Glomerular visceral epithelial cell (primary cell): ENCODE measurements around the gene SMARCC1.

ENCODE experiments used
- DNase-seq: peaks from one replicate; pipeline ENCODE4 v3.0.0-alpha.2; 2016; ENCODE audit errors: extremely low spot score

SMARCC1 gene

DNA sequence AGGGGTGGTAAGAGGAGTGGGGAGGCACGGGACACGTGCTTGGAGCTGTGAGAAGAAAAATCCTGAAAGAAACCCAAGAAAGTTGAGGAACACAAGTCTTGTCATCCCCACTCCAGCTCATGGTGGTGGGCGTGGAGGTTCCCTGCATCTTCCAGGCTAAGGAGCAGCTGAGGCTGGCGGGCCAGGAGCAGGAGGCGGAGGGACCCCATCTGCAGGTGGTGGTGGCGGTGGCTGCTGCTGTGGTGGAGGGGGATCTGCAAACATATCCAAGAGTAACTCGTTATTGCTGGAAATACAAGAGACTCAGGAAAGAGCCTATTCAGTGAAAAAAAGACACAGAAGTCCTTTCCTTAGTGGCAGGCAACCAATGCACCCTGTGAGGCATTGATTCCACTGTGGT lies 193.6 kb downstream of the SMARCC1 start:
- no peak for DNase-seq

DNA sequence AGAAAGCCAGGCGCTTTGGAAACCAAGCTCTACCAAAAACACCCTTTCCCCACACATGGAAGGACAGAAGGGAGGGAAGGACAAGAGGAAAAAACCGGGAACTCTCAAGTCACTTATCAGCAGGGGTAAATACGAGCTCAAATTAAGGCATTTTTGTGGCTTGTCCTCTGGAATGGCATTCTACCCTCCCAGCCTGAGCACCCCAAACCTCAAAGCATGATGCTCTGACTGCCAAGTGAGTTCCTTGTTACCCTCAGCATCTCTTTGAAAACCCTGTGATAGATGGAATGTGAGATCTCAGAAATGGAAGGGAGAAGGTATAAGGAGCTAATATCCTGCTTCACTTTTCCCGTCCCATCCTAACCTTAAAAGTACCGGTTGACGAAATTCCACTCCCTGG lies 194.9 kb downstream of the SMARCC1 start:
- DNase-seq = no peak

DNA sequence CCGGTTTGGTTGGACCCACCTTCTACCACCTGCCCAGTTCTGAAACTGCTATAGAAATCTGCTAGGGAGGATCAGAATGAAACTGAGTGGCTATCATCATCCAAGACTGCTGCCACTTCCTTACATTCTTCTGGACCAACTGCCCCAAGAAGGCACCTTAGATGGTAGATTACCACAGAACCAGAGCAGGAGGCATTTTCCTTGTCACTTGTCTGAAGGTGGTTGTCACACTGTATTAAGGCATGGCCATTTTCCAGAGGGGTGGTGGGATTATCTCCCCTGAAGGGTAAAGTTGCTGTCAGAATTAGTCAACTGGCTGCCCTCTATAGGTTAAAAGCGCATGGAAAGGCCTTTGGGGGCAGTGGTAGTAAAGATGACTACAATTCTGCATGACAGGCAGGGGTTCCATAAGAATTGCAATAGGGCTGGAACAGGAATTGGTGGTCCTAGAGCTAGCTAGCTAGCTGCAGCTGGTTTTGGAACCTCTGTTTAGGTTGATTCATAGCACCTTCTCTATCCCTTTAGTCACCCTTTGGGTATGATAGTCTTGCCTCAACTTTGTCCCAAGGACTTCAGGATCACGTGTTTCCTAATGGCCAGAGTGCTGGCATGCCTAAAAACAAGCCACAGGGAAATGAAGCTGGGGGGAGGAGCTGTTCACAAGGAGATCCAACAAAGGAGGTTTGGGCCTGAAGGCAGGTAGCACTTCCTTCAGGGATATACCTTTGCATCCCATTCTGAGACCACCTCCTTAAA lies 198.2 kb downstream of the SMARCC1 start:
- no peak for DNase-seq

DNA sequence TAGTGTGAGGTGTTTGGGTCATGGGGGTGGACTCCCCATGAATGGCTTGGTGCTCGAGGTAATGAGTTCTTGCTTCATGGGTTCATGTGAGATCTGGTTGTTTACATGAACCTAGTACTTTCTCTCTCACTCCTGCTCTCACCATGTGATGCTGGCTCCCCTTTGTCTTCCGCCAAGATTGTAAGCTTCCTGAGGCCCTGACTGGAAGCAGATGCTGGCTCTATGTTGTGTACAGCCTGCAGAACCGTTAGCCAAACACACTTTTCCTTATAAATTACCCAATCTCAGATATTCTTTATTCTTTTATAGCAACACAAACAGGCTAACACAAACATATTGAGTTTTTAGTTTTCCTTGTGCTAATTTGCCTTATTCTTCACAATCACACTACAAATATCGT lies 199.9 kb downstream of the SMARCC1 start:
- no peak for DNase-seq

DNA sequence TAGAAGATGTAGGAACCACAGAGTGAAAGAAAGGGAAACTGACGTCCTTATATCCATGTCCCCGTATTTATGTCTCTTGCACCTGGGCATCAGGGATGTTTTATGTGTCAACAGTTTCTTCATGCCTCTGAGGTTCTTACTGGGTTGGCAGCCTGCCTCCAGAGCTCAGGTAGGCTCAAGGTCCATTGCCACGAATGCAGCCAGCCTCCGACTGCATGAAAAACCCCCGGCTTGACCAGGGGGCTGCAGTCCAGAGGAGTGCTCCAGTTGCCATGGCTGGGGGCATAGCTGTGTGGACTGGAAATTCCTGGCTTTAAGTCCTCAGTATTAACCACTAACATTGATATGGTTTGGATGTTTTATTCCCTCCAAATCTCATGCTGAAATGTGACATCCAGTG lies 200.3 kb downstream of the SMARCC1 start:
- no peak for DNase-seq

DNA sequence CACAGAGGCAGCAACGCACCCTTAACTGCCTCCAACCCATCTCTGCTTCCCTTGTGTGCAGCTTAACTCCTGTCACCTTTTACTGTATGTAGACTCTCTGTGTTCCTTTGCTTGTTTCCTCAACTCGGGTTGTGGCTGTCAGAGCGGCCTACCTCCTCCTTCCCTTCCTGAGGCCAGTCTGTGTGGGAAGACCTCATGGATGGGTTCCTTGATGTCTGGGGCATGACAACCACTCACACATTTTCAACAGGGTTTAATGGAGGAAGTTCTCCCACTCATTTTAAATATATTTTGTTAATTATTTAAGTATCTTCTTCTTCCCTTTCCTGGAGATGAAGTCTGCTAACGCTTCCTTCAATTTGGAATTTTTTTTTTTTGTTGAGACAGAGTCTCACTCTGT lies 201.2 kb downstream of the SMARCC1 start:
- no peak for DNase-seq

DNA sequence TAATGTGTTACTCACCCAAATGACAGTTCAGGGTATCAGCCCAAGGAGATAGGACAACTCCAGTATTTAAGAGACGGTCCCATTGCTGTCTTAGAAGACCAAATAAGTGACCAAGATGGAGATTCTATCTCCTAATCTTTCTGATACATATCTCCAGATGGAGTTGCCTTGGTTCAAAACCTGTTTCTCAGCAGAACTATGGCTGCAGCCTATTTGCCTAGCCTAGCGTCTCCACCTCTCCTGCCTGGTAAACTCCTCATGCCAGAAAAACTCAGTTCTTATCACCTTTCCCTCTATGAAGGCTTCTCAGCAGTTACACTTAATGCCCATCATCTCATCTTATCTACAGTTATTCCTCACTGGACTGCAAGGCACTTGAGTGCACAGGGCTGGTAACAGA lies 201.8 kb downstream of the SMARCC1 start:
- peak; percentile 3 for DNase-seq

DNA sequence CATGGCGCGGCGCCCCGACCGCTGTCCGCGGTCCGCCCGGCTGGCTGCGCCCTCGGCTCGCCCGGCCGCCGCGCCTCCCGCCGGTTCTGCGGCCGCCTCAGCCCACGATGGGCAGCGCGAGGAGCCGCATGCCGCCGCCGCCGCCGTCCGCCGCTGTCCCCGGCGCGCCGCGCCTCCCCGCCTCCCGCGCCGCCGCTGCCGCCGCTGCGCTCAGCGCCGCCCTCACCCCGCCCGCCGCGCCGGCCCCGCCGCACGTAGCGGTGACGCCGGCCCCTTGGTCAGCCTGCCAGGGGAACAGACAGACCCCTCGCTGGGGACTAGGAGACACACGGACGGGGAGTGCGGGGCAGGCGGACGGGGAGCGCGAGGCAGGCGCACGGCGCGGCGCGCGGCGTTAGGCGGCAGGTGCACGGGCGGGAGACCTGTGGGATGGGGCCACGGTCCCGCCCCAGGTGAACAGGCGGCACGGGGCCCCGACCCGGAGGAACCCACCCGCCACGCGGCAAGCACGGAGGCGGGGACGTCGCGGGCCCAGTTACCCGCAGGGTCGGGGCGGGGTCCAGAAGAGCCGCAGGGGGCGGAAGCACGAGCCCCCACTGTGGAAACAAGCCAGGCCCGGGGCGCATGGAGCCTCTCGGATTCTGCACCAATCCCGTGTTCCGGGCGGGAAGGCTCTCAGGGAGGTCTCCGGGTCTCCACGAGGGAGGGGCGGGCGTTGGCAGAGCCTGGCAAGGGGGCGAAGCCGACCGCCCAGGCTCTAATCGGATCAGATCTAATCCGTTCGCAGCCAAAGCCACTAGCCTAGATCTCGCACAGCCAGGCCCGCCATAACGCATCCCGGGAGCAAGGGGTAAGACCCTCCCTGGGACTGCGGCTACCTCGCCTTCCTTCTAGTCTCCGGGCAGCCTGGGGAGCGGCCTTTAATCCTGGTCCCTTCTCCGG lies 202.7 kb downstream of the SMARCC1 start, which contains the start of gene CSPG5:
Gene CSPG5 (minus strand): TSS at position 175 of the 942 bp plus-strand sequence. CDS start 172 bp downstream, at position 3.
- no peak for DNase-seq

DNA sequence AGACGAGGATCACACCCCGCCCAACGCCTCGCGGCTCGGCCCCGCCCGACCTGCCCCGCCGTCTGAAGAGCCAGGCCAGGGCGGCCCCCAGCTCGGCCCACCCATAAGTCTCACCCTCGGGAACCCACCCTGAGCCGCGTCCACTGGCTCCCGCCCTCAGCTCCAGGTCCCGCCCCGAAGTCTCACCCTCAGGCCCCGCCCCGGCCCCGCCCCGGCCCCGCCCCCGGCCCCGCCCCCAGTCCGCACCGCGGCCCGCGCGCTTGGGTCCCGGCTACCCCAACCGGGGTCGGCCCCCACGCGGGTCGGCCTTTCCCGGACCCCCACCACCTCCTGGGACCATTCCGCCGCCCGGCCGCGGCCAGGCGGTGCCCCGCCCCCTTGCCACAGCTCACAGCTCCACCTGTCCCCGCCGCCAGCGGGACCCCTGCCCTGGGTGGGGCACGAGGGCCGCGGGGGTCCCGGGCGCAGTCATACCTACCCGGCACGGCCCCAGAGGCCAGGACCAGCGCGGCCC lies 203.5 kb downstream of the SMARCC1 start:
- no peak for DNase-seq

DNA sequence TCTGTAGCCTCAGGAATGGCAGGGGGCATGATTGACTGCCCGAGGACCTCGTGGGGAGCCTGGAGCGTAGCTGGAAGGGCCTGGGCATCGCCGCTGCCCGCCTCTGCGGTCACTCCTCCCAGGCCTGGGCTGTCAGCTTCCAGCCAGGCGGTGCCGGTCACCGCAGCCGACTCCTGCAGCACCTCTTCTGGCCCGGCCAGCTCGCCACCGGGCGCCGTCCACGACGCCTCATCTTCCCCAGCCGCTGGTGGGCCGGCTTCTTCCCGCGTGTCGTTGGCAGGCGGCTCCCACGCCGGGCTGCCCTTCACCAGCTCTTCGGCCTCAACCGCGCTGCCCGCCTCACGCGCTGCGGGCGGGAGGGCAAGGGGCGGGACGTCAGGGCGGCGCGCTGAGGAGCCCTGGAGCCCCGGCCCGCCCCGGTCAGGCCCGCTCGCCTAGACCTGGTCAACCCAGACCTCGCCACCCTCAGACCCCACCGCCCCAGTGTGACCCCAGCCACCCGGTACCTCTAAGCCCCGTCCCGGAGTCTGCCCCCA lies 204.0 kb downstream of the SMARCC1 start:
- DNase-seq = no peak

DNA sequence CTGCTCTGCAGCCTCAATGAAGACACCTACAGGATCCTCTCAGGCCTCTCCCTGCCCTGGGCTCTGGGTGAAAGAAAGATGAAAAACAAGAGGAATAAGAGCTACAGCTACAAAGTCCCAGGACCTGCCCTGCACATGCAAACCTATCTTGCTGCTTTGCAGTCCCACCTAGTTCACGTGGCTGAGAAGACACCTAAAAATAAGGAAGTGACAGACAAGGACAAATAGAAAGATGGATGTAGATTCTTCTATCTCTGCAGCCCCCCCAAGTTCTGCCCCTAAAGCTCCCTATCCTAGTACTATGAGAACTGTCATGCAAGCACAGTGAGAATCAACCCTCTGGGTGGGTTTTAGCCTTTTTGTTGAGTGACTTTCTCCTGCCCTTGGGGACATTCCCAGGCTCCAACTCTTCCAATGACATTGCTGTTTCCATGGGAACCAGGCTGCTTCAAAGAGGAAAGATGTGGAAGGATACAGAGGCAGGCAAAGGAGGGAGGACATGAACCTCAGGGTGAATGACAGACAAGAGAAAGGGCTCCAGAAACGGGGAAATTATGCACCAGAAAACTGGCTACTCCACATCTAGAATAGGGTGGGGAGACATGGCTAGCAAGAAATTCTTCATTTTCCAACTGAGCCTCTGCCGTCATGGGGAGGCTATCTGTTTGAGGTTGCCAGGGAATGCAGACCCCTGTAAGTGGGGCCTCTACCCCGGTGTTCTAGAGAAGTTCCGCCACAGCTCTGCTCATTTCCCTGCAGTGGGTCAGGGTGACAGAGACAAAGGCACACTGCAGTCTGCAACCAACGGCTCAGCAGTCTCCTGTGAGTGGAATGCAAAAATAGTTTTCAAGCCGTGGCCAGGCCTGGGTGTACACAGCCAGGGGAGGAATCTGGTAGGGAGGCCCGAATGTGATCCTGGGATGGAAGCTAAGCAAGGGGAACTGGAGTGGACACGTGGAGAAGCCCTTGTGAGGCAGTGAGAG lies 208.2 kb downstream of the SMARCC1 start:
- no peak for DNase-seq

DNA sequence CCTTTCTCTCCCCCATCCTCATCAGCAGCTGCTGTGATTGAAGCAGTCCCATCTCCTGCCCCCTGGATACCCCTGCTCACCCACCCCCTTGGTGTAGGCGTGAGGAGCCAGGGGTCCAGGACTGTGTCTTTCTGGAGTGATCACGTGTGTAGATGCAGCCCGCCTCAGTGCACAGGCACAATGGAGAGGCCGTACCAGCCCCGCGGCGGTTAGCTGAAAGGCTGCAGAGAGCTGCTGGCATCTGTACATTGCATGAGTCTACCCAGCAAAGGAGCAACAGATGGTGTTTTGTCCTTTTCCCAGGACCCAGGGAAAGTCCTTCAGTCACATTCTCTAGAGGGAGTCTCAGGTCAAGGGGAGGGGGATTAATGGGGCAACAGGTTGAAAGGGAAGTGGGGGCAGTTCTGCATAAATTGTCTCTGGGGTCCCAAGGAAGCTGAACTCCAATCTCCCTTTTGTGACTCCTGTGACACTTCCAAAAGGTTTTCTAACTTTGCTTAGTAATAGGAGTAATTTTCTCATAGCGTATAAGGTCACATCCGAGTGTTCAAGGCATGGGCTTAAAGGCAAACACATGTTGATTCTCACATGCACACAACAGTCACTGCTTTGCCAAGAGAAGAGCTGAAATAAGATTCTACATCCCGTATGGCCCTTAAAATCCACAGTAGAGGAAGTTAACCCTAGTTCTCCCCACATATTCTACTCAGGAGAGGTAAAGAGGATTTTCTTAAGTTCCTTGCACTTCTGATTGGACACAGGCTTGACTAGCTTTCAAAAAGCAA lies 210.1 kb downstream of the SMARCC1 start:
- DNase-seq = no peak

DNA sequence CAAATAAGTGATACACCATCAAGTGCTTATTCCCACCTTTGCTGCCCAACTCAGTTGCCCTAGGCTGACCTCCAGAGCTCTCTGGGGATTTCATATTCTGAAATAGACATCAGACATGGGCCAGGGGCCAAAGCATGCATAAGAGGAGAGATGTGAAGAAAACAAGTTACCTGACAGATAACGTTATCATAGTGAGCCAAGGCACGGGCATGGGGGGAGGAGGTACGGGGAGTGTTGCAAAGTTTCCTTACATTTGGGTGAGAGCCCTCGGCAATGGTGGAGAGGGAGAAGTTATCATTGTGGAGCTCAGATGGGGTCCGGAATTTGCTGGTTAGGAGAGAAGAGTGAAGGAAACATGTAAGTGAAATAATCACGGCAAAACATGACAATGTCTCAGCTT lies 212.8 kb downstream of the SMARCC1 start:
- no peak for DNase-seq

DNA sequence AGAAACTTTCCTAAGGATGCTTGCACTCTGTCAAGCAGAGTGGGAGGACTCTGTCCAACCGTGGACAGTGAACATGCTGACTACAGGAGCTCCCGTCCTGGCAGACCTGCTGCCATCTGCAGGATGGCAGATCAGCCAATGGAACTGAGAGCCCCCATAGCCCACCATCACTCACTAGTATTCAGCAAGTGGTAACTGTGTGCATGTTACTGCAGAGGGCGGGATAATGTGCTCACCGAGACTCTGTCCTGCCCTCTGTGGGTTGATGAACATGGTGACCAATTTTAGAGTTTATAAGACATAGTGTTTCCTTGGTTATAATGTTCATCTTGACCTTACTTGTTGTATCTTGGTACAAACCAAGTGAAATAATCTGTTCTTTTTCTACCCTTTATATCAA lies 214.5 kb downstream of the SMARCC1 start:
- DNase-seq = no peak

DNA sequence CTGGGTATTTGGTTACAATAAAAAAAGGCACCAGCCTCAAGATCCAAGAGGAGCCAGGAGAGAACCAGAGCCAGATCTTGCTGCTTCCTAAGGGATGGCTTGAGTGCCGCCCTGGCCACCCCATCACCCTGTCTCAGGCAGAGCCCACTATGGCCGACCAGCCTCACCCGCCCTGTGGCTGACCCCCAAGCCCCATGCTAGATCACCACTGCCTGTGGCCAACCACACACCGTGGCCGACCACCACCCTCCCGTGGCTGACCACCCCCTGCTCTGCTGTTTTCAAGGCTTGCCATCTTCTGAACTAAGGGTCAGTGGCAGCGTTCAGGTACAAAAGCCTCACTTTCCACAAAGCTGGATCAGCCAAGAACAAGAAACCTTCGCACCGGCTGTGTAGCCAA lies 215.0 kb downstream of the SMARCC1 start:
- no peak for DNase-seq

DNA sequence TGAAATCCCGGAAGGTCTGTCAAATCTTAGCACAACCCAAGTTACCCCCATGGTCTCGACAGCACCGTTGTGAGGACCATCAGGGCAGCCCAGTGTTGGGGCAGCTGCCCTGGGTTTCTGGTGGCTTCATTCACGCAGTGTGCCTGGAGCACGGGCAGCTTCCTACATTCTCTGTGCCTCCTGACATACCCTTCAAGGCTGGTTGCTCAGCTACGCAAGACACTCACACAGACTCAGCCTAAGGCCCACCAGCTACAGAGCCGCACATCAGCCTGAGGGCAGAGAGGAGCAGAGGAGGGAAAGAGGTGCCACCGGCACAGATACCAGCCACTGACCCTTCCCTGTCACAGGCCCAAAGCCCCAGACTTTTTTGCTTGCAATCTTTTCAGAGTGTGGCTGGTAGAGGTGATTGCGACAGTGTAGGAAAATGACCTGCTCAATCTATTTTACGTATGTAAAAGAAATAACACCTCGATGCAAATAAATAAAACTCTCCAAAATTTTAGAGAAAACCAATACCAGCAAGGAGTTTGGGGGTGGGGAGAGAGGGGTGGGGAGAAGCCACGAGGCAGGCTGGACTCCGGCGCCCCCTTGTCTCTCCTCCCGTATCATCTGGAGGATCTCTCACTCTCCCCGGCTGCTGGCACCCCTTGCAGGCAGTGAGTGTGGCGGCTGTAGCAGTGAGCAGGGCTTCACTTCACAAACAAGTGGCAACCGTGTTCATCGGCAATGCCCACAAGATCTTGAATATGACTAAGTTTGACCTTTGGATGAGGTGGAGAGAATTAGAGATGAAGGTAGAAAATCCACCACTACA lies 215.8 kb downstream of the SMARCC1 start:
- DNase-seq = no peak

DNA sequence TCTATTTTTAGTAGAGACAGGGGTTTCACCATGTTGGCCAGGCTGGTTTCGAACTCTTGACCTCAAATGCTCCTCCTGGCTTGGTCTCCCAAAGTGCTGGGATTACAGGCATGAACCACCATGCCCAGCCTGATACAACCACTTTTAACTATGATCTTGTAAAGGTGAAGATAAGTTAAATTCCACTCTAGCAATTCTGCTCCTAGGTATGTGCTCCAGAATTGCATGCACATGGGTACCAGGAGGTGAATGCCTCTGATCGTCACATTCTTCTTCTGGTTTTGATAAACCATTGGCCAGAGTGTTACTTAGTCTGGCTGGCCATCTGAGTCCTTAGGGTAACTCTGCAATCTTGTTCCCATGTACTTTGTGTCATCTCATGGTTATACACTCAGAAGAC lies 225.3 kb downstream of the SMARCC1 start:
- DNase-seq = no peak

DNA sequence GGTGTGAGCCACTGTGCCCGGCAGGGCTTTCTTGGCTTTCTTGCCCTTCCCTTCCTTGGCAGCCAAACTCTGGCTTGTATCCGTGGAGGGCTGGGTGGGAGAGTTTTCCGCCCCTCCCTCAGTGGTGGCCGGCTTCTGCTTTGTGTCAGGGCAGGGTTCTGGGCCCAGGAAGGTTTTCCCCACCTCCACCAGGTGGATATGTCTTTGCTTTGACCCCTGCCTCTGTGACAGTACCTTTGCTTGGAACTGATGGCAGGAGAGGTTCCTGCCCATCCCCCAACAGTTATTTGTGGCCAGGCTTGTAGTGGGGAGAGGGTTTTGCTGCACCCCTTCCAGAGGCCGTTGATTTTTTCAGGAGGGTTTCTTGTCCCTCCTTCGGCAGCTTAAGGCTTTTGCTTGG lies 227.4 kb downstream of the SMARCC1 start:
- no peak for DNase-seq

DNA sequence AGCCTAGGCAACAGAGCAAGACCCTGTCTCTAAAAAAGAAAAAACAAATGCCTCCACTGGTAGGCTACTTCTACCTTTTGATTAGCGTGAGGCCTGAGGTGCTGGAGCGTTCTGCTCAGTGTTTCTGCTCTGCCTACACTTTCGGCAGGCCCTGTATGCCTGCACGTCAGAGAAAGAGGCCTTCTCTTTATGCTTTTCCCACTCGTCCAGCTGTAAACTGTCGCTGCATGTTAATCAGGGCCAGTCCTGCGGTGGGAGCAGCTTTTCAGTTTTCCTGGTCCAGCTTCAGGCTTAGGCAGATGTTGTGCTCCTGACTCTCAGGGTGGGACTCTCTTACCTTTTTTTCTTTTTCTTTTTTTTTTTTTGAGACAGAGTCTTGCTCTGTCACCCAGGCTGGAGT lies 228.3 kb downstream of the SMARCC1 start:
- no peak for DNase-seq
